SIG-M5 (cell line): Measurements from ENCODE around the gene B4GALNT2.

Source experiments
- DNase-seq: peaks from one replicate; lab custom pipeline; 2025; lab: John Stamatoyannopoulos, UW

Gene B4GALNT2

GRCh38 chr17:49210158-49211029, 77.8 kb downstream of the B4GALNT2 start, which contains the start of the genes ABI3 and GNGT2:
TSS of gene ABI3 (plus strand) at chr17:49210707. CDS start at chr17:49210725, 18 bp downstream.
TSS of gene GNGT2 (minus strand) at chr17:49210574. CDS start at chr17:49207422, 3,152 bp downstream.
- DNase-seq = no peak

- no peak for DNase-seq
These were observed 80.8 kb downstream of the B4GALNT2 start for GRCh38 chr17:49213399-49213798.

GRCh38 chr17:49213847-49214246, 81.3 kb downstream of the B4GALNT2 start:
- DNase-seq = no peak

DNA sequence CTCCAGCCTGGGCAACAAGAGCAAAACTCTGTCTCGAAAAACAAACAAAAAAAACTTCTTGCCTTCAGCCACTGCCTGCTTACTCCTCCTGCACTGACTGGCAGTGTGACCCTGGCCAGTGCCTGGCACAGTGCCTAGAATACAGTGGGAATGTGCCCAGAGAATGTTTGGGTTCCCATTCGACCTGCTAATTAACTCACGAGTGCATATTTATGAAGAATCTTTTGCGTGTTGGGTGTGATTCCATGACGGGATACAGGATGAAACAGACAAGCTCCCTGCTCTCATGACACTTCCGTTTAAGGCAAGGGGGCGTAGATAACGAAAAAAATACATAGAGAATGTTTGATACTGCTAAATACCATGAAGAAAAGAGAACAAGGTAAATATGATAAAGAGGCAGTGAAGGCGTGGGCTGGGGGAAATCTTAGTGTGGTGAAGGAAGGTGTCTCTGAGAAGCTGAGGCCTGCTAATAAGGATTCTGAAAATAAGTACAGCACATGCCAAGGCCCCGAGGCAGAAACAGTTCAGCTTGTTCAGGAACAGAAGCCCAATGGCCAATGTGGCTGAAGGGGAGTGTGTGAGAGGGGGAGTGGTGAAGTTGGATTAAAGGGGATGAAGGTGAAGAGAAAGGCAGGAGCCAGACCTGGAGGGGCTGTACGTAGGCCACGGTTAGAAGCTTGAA, 82.2 kb downstream of the B4GALNT2 start:
- DNase-seq = no peak

DNA sequence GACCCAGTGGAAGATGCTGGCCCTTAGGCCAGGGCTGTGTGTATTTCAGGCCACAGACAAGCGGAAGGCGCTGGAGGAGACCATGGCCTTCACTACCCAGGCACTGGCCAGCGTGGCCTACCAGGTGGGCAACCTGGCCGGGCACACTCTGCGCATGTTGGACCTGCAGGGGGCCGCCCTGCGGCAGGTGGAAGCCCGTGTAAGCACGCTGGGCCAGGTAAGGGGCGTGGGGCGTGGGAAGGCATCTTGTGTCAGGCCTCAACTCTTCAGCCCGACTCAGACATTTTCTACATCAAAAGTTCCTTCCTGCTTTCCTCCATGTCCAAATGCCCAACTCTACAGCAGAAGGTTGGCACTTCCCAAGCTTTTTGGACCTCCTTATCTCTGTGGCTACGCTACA, 83.9 kb downstream of the B4GALNT2 start:
- no peak for DNase-seq

DNA sequence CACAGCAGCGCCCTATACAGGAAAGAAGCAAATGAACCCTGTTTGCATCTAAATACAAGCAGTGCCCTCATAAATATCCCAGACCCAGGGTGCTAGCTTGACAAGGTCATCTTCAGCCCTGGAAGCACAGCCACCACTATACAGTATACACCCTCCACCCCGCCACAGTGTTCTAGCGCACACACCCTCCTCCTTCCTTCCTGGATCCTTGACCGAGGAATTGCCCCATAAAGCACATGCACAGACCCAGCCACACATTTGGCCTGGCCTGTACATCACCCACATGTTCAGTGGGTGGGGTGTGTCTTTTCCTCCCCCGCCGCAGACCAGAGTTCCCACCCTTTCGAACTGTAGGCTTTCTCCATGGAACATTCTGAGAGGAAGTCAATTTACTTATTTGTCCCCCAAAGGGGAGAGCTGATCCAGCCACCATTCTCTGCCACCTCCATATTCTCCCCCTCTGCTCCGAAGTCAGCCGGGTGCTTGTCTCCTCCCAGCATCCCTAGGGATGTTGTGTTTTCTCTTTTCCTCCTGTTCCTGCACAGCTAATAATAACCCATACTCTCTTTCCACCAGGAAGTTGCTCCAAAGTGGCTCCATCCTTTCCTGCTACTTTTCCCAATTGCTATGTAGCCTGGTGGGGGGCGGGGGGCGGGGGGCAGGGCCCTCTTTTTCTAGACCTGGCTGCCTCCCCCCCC, 84.5 kb downstream of the B4GALNT2 start:
- DNase-seq = no peak

DNA sequence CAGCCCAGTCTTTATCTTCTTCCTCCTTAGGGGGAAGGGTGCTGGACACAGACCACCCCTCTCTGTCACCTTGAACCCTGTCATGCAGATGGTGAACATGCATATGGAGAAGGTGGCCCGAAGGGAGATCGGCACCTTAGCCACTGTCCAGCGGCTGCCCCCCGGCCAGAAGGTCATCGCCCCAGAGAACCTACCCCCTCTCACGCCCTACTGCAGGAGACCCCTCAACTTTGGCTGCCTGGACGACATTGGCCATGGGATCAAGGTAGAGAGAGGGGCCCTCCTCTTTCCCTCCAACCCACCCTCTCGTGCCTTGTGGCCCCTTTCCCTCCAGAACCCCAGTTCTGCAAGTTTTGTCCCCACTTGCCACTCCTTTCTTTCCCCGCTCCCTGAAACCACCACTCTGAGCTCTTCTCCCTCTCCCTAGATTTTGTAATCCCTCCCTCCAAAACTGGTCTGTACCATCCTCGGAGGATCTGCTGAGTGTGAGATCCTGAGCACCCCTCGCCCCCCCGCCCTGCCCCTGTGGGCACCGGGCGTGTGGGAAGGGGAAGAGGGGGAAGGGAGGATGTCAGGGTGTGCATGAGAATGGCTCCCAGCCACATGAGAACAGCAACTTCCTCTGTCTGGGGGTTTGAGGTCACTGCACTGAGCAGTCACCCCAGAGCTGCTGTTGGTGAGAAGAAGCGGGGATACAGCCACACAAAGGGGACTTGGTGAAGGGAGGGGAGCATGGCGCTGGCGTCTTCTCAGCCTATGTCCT, 85.3 kb downstream of the B4GALNT2 start:
- no peak for DNase-seq

- no peak for DNase-seq
These were observed 86.7 kb downstream of the B4GALNT2 start for GRCh38 chr17:49218941-49219913.

DNA sequence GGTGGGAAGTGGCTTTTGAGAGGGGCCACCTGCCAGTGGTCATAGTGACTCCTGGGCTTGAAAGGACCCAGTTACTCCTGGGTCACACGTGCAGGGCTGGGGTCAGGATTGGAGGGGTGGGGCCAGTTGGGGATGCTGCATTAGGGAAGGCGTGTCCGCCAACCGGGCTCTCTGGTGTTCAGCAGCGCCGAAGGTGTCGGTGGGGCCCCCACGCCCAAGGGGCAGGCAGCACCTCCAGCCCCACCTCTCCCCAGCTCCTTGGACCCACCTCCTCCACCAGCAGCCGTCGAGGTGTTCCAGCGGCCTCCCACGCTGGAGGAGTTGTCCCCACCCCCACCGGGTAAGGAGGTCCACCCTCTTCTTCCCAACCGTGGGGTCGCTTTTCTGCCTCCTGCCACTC, 87.4 kb downstream of the B4GALNT2 start:
- no peak for DNase-seq

DNA sequence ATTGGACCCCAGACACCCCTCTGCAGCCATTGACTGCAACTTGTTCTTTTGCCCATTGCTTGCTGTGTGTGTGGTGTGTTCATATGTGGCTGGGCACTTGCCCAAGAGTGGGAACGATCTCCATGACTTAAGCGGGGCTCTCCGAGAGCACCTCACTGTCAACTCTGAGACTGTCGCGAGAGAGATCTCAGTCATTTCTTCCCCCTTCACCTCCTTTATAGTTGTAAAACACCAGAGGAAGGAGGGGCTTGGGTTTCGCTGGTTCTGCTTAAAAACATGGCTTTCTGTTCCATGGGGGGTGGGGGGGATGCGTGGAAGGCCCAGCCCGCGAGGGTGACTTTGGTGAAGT, 90.6 kb downstream of the B4GALNT2 start:
- DNase-seq = no peak

DNA sequence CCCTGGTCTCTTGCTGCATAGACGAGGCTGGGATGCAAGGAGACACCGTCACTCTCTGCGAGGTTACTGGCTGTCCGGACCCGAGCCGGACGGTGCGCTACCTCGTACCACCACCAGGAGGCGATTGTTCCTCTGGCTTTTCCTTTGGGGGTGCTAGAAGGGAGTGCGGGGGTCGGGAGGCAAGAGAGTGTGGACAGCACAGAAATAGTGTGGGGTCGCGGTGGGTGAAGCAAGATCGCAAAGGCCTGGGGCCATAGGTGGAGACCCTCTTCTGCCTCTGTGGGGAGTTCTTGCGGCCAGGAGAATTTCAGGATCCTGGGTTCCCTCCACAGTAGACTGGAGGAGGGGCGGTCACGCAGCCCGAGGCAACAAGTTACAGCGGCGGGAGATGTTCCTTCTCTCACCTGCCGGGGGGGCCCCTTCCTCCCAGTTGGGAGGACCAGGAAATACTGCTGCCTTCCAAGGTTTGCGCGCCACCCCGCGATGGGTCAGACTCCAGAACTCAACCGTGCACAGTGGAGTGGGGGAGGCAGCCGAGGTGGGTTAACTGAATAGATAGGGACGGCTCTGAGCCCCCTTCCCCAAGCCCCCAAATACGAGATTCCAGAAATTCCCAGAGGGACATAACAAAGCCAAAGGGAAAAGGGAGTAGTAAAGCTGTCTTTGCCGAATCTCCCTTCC, 91.1 kb downstream of the B4GALNT2 start:
- DNase-seq = no peak

GRCh38 chr17:49224198-49224996, 91.8 kb downstream of the B4GALNT2 start:
- no peak for DNase-seq

DNA sequence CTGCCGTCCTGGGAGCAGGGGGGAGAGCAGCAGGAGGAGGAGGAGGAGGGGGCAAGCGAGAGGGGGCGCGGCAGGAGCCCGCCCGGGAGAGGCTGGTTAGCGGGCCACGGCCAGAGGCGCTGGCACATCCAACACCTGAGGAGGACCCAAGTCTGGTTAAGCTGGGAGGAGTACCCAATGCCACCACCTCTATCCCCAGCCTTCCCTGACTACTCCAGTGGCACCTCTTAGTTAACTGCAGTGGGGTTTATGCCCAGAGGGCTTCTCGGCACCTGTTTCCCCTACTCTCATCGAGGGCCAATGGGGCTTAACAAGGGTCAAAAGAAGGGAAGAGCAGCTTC, 92.4 kb downstream of the B4GALNT2 start:
- no peak for DNase-seq

- no peak for DNase-seq
These were observed 93.1 kb downstream of the B4GALNT2 start for GRCh38 chr17:49225554-49226236.
